K562 (cell line): Measurements from ENCODE around the gene INHBC. TPM values are rescaled to one million over a fixed set of nuclear protein-coding genes. Genes with fewer than 3 reads are reported as not detected.

ENCODE experiments used
- ATAC-seq: fragments of 200-7000 bp; cut with Tn5 transposase; 3 replicates; pipeline ENCODE4 v1.9.1; 2020; ENCODE audit warnings: moderate library complexity
- BruUV-seq: library from RNA; stranded (reverse); fragments of 400-500 nt; replicated peaks from 2 replicates; lab custom pipeline; 2021; lab: Mats Ljungman, UMichigan
- CTCF ChIA-PET: fragments of 300-600 bp; formaldehyde crosslinking; extraction: SDS; loops from one replicate; lab custom pipeline; 2021; ENCODE audit warnings: low intra/inter-chr PET ratio; lab: Yijun Ruan, JAX
- POLR2A ChIA-PET: fragments of 300-600, 350-650 bp; sonication (Branson Sonifier 250); formaldehyde crosslinking; extraction: SDS; loops from one replicate; lab custom pipeline; 2021; ENCODE audit warnings: antibody characterized with exemption, inconsistent platforms; lab: Yijun Ruan, JAX
- DNase-seq, 4 experiments: peaks; one replicate each; pipeline versions ENCODE4 v3.0.0 to v3.0.0-alpha.2; 2011 to 2018; ENCODE audit warnings: low spot score in 3 of 4, mixed read lengths in 3 of 4; ENCODE audit errors: extremely low read depth in 1 of 4
- FAIRE-seq: peaks from 2 replicates; lab custom pipeline; 2011; peaks lifted over from hg19 to GRCh38; lab: Jason Lieb, UNC
- H2AFZ ChIP-seq: 2 replicates; pipeline ENCODE4 v1.6.0; 2011; ENCODE audit warnings: low read depth, low read length, control low read depth, inconsistent platforms
- H3K27ac ChIP-seq: fragments of 200-600 bp; 3 replicates; pipeline ENCODE4 v1.8.0; 2011; ENCODE audit warnings: low read depth, mild to moderate bottlenecking, control low read depth, inconsistent platforms, low read length, moderate library complexity, mixed read lengths; ENCODE audit errors: extremely low read depth
- H3K27me3 ChIP-seq, 2 experiments: fragments of 300-600 bp in 1 of 2; 2 replicates in 1 of 2; 3 replicates in 1 of 2; pipeline versions ENCODE4 v1.6.0 to v1.8.0; 2011; ENCODE audit warnings: inconsistent platforms in 2 of 2, low read length in 2 of 2, mild to moderate bottlenecking in 1 of 2, mixed read lengths in 1 of 2, moderate library complexity in 1 of 2; ENCODE audit not compliant: control insufficient read depth in 2 of 2, insufficient read depth in 2 of 2
- H3K36me3 ChIP-seq: fragments of 300-600 bp; 3 replicates; pipeline ENCODE4 v1.8.0; 2011; ENCODE audit warnings: mild to moderate bottlenecking, low read length, inconsistent platforms; ENCODE audit not compliant: control insufficient read depth, insufficient read depth
- H3K4me1 ChIP-seq, 2 experiments: fragments of 200-600 bp in 1 of 2; replicated peaks in 1 of 2; 2 replicates in 1 of 2; 3 replicates in 1 of 2; pipeline versions ENCODE4 v1.5.1 to v1.8.0; 2011; ENCODE audit warnings: inconsistent platforms in 2 of 2, low read length in 2 of 2, mild to moderate bottlenecking in 1 of 2, mixed read lengths in 1 of 2, moderate library complexity in 1 of 2; ENCODE audit not compliant: control insufficient read depth in 2 of 2, insufficient read depth in 2 of 2
- H3K4me2 ChIP-seq: 2 replicates; pipeline ENCODE4 v1.6.1; 2011; ENCODE audit warnings: low read length, control low read depth, inconsistent platforms, mixed read lengths; ENCODE audit not compliant: insufficient read depth
- H3K4me3 ChIP-seq: fragments of 200-600 bp; sonication (generic), shearing (Covaris generic); 2 replicates; pipeline ENCODE4 v1.5.1; 2016; ENCODE audit warnings: control low read depth, inconsistent platforms
- H3K79me2 ChIP-seq: fragments of 200-600 bp; 3 replicates; pipeline ENCODE4 v1.8.0; 2011; ENCODE audit warnings: low read length, inconsistent platforms; ENCODE audit not compliant: control insufficient read depth, insufficient read depth
- H3K9ac ChIP-seq, 2 experiments: 2 replicates each; pipeline versions ENCODE4 v1.6.0 to v1.6.1; 2011; ENCODE audit warnings: low read depth in 2 of 2, low read length in 2 of 2, control low read depth in 1 of 2, inconsistent platforms in 1 of 2, mild to moderate bottlenecking in 1 of 2, mixed read lengths in 1 of 2; ENCODE audit not compliant: insufficient read depth in 1 of 2
- H3K9me1 ChIP-seq: one replicate; pipeline ENCODE4 v1.6.0; 2011; ENCODE audit warnings: inconsistent platforms, mild to moderate bottlenecking, low read length, moderate library complexity; ENCODE audit not compliant: control insufficient read depth, insufficient read depth
- H3K9me3 ChIP-seq: replicated peaks from 2 replicates; pipeline ENCODE4 v1.5.1; 2011; ENCODE audit warnings: low read depth, low read length, inconsistent platforms; ENCODE audit not compliant: control insufficient read depth, insufficient read depth
- H4K20me1 ChIP-seq: replicated peaks from 2 replicates; pipeline ENCODE4 v1.6.1; 2011; ENCODE audit warnings: low read length, inconsistent platforms, mixed read lengths; ENCODE audit not compliant: control insufficient read depth, insufficient read depth
- BCOR ChIP-seq: fragments of 450-650 bp; IDR thresholded peaks from 2 replicates; pipeline ENCODE4 v1.6.1; 2016
- CEBPB ChIP-seq: fragments of 450-650 bp; IDR thresholded peaks from 2 replicates; pipeline ENCODE4 v1.6.1; 2016; ENCODE audit warnings: missing genetic modification characterization, missing compliant biosample characterization
- CREB1 ChIP-seq, 2 experiments: sonication (generic) in 1 of 2; formaldehyde crosslinking in 1 of 2; IDR thresholded peaks; 2 replicates each; pipeline versions ENCODE4 v1.6.1 to v1.8.0; 2012 to 2022; ENCODE audit warnings: inconsistent platforms in 1 of 2, mild to moderate bottlenecking in 1 of 2, missing genetic modification reagents in 1 of 2, moderate library complexity in 1 of 2
- DMBX1 ChIP-seq: fragments of 250-450 bp; sonication (Bioruptor Pico); IDR thresholded peaks from 2 replicates; pipeline ENCODE4 v1.8.0; 2022; ENCODE audit warnings: inconsistent platforms, mild to moderate bottlenecking, moderate library complexity, borderline replicate concordance
- HDAC3 ChIP-seq: fragments of 450-650 bp; IDR thresholded peaks from 2 replicates; pipeline ENCODE4 v1.6.1; 2018; ENCODE audit warnings: borderline replicate concordance, mild to moderate bottlenecking, moderate library complexity; ENCODE audit not compliant: partially characterized antibody
- KLF13 ChIP-seq: fragments of 450-650 bp; IDR thresholded peaks from 2 replicates; pipeline ENCODE4 v1.6.1; 2016; ENCODE audit warnings: missing genetic modification characterization, low read depth, mild to moderate bottlenecking, missing compliant biosample characterization, moderate library complexity, borderline replicate concordance
- SIRT6 ChIP-seq: IDR thresholded peaks from one replicate; pipeline ENCODE4 v1.6.1; 2012; ENCODE audit warnings: low read depth, mild to moderate bottlenecking, control low read depth, inconsistent platforms, low read length, moderate library complexity
- ZNF174 ChIP-seq: fragments of 250-450 bp; sonication (Bioruptor Pico); IDR thresholded peaks from 2 replicates; pipeline ENCODE4 v1.4.0; 2020; ENCODE audit warnings: mild to moderate bottlenecking
- ZNF586 ChIP-seq: fragments of 450-650 bp; formaldehyde crosslinking; conservative IDR thresholded peaks from 2 replicates; pipeline ENCODE4 v1.4.0; 2020; ENCODE audit warnings: mild to moderate bottlenecking, moderate library complexity
- ZNF644 ChIP-seq: fragments of 200-800 bp; sonication (Bioruptor generic); IDR thresholded peaks from 2 replicates; pipeline ENCODE4 v1.6.1; 2016; ENCODE audit warnings: low read depth, missing genetic modification characterization, missing compliant biosample characterization
- ZNF695 ChIP-seq: fragments of 450-650 bp; formaldehyde crosslinking; IDR thresholded peaks from 2 replicates; pipeline ENCODE4 v1.4.0; 2020; ENCODE audit warnings: mild to moderate bottlenecking, moderate library complexity
- WGBS: fragments of 100-300 bp; shearing (Covaris generic); methylation state at CpG from one replicate; pipeline ENCODE4 v1.1.6; 2016; ENCODE audit warnings: low coverage, mixed read lengths; ENCODE audit not compliant: insufficient coverage; ENCODE audit errors: missing lambda C conversion rate; 5-methylcytosine and 5-hydroxymethylcytosine counted together
- in situ Hi-C: fragments of 300-500 bp; cut with MboI; formaldehyde crosslinking; loops from 4 replicates; pipeline ENCODE4 v1.15.0; 2018; ENCODE audit warnings: inconsistent platforms, mixed read lengths
- intact Hi-C: fragments of 100-400 bp; cut with micrococcal nuclease; formaldehyde crosslinking; loops from 2 replicates; pipeline ENCODE4 v1.14.2; 2022
- polyA plus RNA-seq, 8 experiments: library from polyadenylated mRNA; depleted of rRNA in 4 of 8; stranded (reverse) in 5 of 8; unstranded in 3 of 8; fragments of >200 nt; fragmentation: Nextera tagmentation in 2 of 8; fragmentation: Illumina TruSeq in 1 of 8; extraction: Ambion mirVana in 2 of 8; extraction: Trizol in 1 of 8; gene quantifications; 2 replicates each; pipeline versions ENCODE4 v1.2.1 to v1.2.3, GENCODE V29; 2011 to 2014; ENCODE audit warnings: inconsistent platforms in 1 of 8, missing spikeins in 1 of 8
- total RNA-seq, 7 experiments: library from RNA; depleted of rRNA in 6 of 7; stranded (reverse); fragments of >200 nt in 6 of 7; fragmentation: Illumina TruSeq in 2 of 7; extraction: Trizol in 2 of 7; gene quantifications; 2 replicates each; pipeline versions ENCODE4 v1.2.1 to v1.2.3, GENCODE V29; 2011 to 2021; ENCODE audit warnings: low replicate concordance in 1 of 7
- TF ChIP-seq, protein P1 (sequence below), 2 experiments: IDR thresholded peaks; 2 replicates each; pipeline ENCODE4 v1.6.1; 2011; ENCODE audit warnings: borderline replicate concordance in 1 of 2, control low read depth in 1 of 2, low read depth in 1 of 2, low read length in 1 of 2, mild to moderate bottlenecking in 1 of 2, mixed read lengths in 1 of 2, moderate library complexity in 1 of 2; ENCODE audit not compliant: insufficient read depth in 1 of 2, insufficient read length in 1 of 2, poor library complexity in 1 of 2, severe bottlenecking in 1 of 2; ENCODE audit errors: extremely low read depth in 1 of 2
- TF ChIP-seq, protein P2 (sequence below): sonication (generic); formaldehyde crosslinking; IDR thresholded peaks from 2 replicates; pipeline ENCODE4 v1.9.0; 2022; ENCODE audit warnings: mild to moderate bottlenecking, missing genetic modification reagents
- TF ChIP-seq, protein P3 (sequence below): sonication (generic); formaldehyde crosslinking; IDR thresholded peaks from 2 replicates; pipeline ENCODE4 v1.8.1; 2023; ENCODE audit warnings: mild to moderate bottlenecking, missing genetic modification reagents, moderate library complexity
- TF ChIP-seq, protein P4 (sequence below): fragments of 450-650 bp; IDR thresholded peaks from 2 replicates; pipeline ENCODE4 v1.6.1; 2016; ENCODE audit warnings: borderline replicate concordance

INHBC gene
- total and polyA plus RNA-seq, 9 of the 15 experiments (the other 6 are each of a cell fraction or from before 2014, with no cell fraction given), result 0.07 to 0.24 (median 0.15) TPM; not detected in 4

DNA sequence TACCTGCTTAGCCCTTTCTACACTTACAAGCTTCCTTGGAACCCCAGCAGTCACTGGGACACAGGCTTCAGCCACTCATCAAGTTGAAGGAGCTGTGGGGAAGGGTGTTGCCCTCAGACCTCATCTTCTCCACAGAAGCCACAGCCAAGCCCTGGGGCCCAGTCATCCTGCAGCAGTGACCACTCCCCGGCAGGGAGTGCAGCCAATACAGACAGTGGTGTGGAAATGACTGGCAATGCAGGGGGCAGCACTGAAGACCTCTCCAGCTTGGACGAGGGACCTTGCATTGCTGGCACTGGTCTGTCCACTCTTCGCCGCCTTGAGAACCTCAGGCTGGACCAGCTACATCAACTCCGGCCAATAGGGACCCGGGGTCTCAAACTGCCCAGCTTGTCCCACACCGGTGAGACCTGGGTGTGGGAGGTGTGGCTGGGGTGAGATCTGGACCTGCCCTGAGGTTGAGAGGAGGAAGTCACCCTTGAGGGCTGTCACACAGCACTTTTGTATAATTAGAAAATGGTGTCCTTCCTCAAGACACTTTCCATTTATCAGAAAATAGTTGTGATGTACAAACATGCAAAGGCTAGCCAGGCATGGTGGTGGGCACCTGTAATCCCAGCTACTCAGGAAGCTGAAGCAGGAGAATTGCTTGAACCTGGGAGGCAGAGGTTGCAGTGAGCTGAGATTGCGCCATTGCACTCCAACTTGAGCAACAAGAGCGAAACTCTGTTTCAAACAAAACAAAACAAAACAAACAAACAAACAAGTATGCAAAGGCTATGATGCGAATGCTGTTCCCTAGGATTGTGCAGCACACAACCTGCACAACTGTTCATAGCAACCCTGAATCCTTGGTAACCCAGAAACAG is 34.9 kb downstream of the INHBC start:
- H3K9me1 ChIP-seq, result no peaks in the 10 kb centered on the region
- H3K9me3 ChIP-seq, result no peaks in the 10 kb centered on the region
- peak overlapping the region in 1 of 2 experiments; percentile 79; a peak in 2 of 4 replicates for H3K9ac ChIP-seq
- CTCF ChIA-PET, result no interaction called here
- H3K4me2 ChIP-seq, result no peak overlapping the region
- H3K36me3 ChIP-seq, result no peaks in the 10 kb centered on the region
- DNase-seq (peak in 1 of 4 experiments; percentile 32), FAIRE-seq (peak; percentile 23), ATAC-seq (peak; percentile 78)
- H3K27ac ChIP-seq, result no peak overlapping the region
- H2AFZ ChIP-seq, result no peak overlapping the region
- no peak overlapping the region for H3K4me3 ChIP-seq
- no peaks in the 10 kb centered on the region for H3K79me2 ChIP-seq
- BruUV-seq, result no TSS peak
- POLR2A ChIA-PET, result interaction anchor here (1.0 to 1.3 kb wide), 5 partner anchors 9 to 17 kb away, joined by 3 to 7 read pairs (median 5); partner anchors contain the start of genes ARHGAP9 and INHBE
- in situ Hi-C loops (no loop called here), intact Hi-C loops (no loop called here)
- WGBS, result 25% methylated on average over 7 of the region's 10 CpGs
- H3K27me3 ChIP-seq, result peaks cover 16 to 49% of the 10 kb centered on the region in 2 experiments; a peak in 4 of 5 replicates
- no peaks in the 10 kb centered on the region for H4K20me1 ChIP-seq
- H3K4me1 ChIP-seq, result peaks cover 10 to 18% of the 10 kb centered on the region in 2 experiments
- TF ChIP-seq, protein P1, sequence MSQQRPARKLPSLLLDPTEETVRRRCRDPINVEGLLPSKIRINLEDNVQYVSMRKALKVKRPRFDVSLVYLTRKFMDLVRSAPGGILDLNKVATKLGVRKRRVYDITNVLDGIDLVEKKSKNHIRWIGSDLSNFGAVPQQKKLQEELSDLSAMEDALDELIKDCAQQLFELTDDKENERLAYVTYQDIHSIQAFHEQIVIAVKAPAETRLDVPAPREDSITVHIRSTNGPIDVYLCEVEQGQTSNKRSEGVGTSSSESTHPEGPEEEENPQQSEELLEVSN (IDR thresholded peaks at IDR 0.05; ENCODE audit: borderline replicate concordance in 1 of 2, extremely low read depth in 1 of 2, insufficient read depth in 1 of 2, insufficient read length in 1 of 2, low read depth in 1 of 2, low read length in 1 of 2, poor library complexity in 1 of 2, severe bottlenecking in 1 of 2), result no peak
- TF ChIP-seq, protein P2, sequence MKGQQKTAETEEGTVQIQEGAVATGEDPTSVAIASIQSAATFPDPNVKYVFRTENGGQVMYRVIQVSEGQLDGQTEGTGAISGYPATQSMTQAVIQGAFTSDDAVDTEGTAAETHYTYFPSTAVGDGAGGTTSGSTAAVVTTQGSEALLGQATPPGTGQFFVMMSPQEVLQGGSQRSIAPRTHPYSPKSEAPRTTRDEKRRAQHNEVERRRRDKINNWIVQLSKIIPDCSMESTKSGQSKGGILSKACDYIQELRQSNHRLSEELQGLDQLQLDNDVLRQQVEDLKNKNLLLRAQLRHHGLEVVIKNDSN (CRISPR knock-in tag), result no peak
- TF ChIP-seq ZNF644 (tag), result no peak
- TF ChIP-seq CEBPB (tag), result peak; percentile 69
- TF ChIP-seq ZNF174 (CRISPR knock-in tag), result no peak
- no peak for TF ChIP-seq CREB1 (IDR thresholded peaks at IDR 0.05)
- TF ChIP-seq CREB1 (CRISPR knock-in tag; IDR thresholded peaks at IDR 0.05), result 0 out of 2 replicates have a peak, but pooled peaks have one; percentile 37
- no peak for TF ChIP-seq SIRT6
- TF ChIP-seq, protein P3, sequence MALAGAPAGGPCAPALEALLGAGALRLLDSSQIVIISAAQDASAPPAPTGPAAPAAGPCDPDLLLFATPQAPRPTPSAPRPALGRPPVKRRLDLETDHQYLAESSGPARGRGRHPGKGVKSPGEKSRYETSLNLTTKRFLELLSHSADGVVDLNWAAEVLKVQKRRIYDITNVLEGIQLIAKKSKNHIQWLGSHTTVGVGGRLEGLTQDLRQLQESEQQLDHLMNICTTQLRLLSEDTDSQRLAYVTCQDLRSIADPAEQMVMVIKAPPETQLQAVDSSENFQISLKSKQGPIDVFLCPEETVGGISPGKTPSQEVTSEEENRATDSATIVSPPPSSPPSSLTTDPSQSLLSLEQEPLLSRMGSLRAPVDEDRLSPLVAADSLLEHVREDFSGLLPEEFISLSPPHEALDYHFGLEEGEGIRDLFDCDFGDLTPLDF (CRISPR knock-in tag), result no peak
- TF ChIP-seq BCOR, result no peak
- TF ChIP-seq, protein P4, sequence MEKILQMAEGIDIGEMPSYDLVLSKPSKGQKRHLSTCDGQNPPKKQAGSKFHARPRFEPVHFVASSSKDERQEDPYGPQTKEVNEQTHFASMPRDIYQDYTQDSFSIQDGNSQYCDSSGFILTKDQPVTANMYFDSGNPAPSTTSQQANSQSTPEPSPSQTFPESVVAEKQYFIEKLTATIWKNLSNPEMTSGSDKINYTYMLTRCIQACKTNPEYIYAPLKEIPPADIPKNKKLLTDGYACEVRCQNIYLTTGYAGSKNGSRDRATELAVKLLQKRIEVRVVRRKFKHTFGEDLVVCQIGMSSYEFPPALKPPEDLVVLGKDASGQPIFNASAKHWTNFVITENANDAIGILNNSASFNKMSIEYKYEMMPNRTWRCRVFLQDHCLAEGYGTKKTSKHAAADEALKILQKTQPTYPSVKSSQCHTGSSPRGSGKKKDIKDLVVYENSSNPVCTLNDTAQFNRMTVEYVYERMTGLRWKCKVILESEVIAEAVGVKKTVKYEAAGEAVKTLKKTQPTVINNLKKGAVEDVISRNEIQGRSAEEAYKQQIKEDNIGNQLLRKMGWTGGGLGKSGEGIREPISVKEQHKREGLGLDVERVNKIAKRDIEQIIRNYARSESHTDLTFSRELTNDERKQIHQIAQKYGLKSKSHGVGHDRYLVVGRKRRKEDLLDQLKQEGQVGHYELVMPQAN, result no peak
- no peak for TF ChIP-seq KLF13 (tag)
- no peak for TF ChIP-seq HDAC3
- no peak for TF ChIP-seq ZNF586 (CRISPR knock-in tag)
- TF ChIP-seq ZNF695 (CRISPR knock-in tag), result no peak
- no peak for TF ChIP-seq DMBX1 (CRISPR knock-in tag)
